SU-DHL-6 (cell line): ENCODE measurements around the gene CACNG1.

Source experiments
- H2AFZ ChIP-seq: fragments of 200-600 bp; sonication (generic); 2 replicates; pipeline ENCODE4 v1.6.1; 2014; ENCODE audit warnings: low read depth, mild to moderate bottlenecking, moderate library complexity, mixed read lengths, antibody characterized with exemption, low read length; ENCODE audit not compliant: severe bottlenecking
- H3F3A ChIP-seq: fragments of 200-600 bp; shearing (Covaris generic); 2 replicates; pipeline ENCODE4 v1.6.0; 2016; ENCODE audit warnings: antibody characterized with exemption, mild to moderate bottlenecking; ENCODE audit not compliant: insufficient read depth
- H3K27ac ChIP-seq: fragments of 200-600 bp; sonication (generic); 2 replicates; pipeline ENCODE4 v1.5.1; 2016; ENCODE audit warnings: low read depth, mild to moderate bottlenecking, low read length, moderate library complexity, mixed read lengths
- H3K27me3 ChIP-seq: fragments of 200-600 bp; sonication (generic), shearing (Covaris generic); 2 replicates; pipeline ENCODE4 v1.6.0; 2014; ENCODE audit warnings: mild to moderate bottlenecking, low read length
- H3K36me3 ChIP-seq: fragments of 200-600 bp; sonication (generic); 2 replicates; pipeline ENCODE4 v1.6.1; 2014; ENCODE audit warnings: mild to moderate bottlenecking, low read length, mixed read lengths
- H3K4me2 ChIP-seq: fragments of 300-600, 200-600 bp; shearing (Covaris generic), sonication (generic); 2 replicates; pipeline ENCODE4 v1.6.0; 2014; ENCODE audit warnings: low read length, low read depth, mild to moderate bottlenecking; ENCODE audit not compliant: poor library complexity, severe bottlenecking
- H3K4me3 ChIP-seq: fragments of 200-600 bp; sonication (generic); 2 replicates; pipeline ENCODE4 v1.5.1; 2014; ENCODE audit warnings: antibody characterized with exemption, low read length, mild to moderate bottlenecking, mixed read lengths; ENCODE audit not compliant: insufficient read depth, poor library complexity, severe bottlenecking
- H3K79me2 ChIP-seq: fragments of 200-600 bp; sonication (generic); 2 replicates; pipeline ENCODE4 v1.6.1; 2014; ENCODE audit warnings: mild to moderate bottlenecking, low read length, moderate library complexity; ENCODE audit not compliant: insufficient read depth
- H3K9ac ChIP-seq: fragments of 200-600 bp; sonication (generic); 2 replicates; pipeline ENCODE4 v1.7.0; 2014; ENCODE audit warnings: mild to moderate bottlenecking, low read length
- H3K9me2 ChIP-seq: fragments of 200-600 bp; sonication (generic); replicated peaks from 2 replicates; pipeline ENCODE4 v1.6.1; 2014; ENCODE audit warnings: low read length; ENCODE audit not compliant: insufficient read depth
- H3K9me3 ChIP-seq: fragments of 200-600 bp; sonication (generic); 2 replicates; pipeline ENCODE4 v1.6.1; 2014; ENCODE audit warnings: low read length, mixed read lengths; ENCODE audit not compliant: insufficient read depth
- H4K20me1 ChIP-seq: fragments of 200-600 bp; sonication (generic); 2 replicates; pipeline ENCODE4 v1.6.1; 2014; ENCODE audit warnings: low read depth, mild to moderate bottlenecking, antibody characterized with exemption, low read length, moderate library complexity, mixed read lengths
- EZH2phosphoT487 ChIP-seq: fragments of 200-600 bp; sonication (generic), shearing (Covaris generic); conservative IDR thresholded peaks from 2 replicates; pipeline ENCODE4 v1.6.1; 2018; ENCODE audit warnings: mild to moderate bottlenecking, antibody characterized with exemption, low read length, moderate library complexity, mixed read lengths
- TF ChIP-seq, protein P1 (sequence below): fragments of 200-600 bp; sonication (generic); IDR thresholded peaks from one replicate; pipeline ENCODE4 v1.5.1; 2017; ENCODE audit warnings: antibody characterized with exemption, mild to moderate bottlenecking, low read length, moderate library complexity; ENCODE audit not compliant: insufficient read depth, poor library complexity, severe bottlenecking

The CACNG1 gene

GRCh38 chr17:67072885-67073284 is 28.5 kb downstream of the CACNG1 start:
- H3K4me3 ChIP-seq: no peak overlapping the region
- no peaks in the 10 kb centered on the region for H3K9me3 ChIP-seq
- H3K4me2 ChIP-seq: no peak overlapping the region
- no peaks in the 10 kb centered on the region for H3K79me2 ChIP-seq
- H3K9me2 ChIP-seq: no peaks in the 10 kb centered on the region
- H3K27ac ChIP-seq: no peak overlapping the region
- no peaks in the 10 kb centered on the region for H3F3A ChIP-seq
- H4K20me1 ChIP-seq: no peaks in the 10 kb centered on the region
- no peak overlapping the region for H3K9ac ChIP-seq
- peaks cover 4% of the 10 kb centered on the region; the same call in 1 of the 2 replicates for H3K36me3 ChIP-seq
- no peak overlapping the region for H2AFZ ChIP-seq
- TF ChIP-seq EZH2phosphoT487: no peak
- TF ChIP-seq, protein P1, sequence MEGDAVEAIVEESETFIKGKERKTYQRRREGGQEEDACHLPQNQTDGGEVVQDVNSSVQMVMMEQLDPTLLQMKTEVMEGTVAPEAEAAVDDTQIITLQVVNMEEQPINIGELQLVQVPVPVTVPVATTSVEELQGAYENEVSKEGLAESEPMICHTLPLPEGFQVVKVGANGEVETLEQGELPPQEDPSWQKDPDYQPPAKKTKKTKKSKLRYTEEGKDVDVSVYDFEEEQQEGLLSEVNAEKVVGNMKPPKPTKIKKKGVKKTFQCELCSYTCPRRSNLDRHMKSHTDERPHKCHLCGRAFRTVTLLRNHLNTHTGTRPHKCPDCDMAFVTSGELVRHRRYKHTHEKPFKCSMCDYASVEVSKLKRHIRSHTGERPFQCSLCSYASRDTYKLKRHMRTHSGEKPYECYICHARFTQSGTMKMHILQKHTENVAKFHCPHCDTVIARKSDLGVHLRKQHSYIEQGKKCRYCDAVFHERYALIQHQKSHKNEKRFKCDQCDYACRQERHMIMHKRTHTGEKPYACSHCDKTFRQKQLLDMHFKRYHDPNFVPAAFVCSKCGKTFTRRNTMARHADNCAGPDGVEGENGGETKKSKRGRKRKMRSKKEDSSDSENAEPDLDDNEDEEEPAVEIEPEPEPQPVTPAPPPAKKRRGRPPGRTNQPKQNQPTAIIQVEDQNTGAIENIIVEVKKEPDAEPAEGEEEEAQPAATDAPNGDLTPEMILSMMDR: no peak
- H3K27me3 ChIP-seq: no peaks in the 10 kb centered on the region

DNA sequence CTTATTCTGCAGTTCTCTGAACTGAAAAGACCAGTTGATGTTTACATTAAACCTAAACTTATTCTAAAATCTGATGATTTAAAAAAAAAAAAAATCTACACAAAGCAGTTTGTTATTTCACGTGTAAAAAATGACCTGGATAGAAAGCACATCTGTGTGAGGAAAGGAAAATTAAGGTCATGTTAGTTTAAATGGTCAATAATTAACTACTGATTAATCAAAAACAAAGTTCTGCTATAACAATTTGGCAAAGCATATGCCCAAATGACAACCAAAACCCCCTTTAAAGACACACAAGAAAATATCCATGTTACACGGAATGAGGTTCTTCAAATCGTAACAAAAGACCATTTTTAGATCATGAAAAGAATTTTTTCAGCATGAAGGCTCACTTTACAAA is 30.4 kb downstream of the CACNG1 start:
- Histone ChIP-seq H3K9ac (no peak overlapping the region), H3K4me2 (no peak overlapping the region), H3K36me3 (peaks cover 4% of the 10 kb centered on the region; the same call in 1 of the 2 replicates), H3K9me2 (no peaks in the 10 kb centered on the region), H3K4me3 (no peak overlapping the region), H4K20me1 (no peaks in the 10 kb centered on the region), H3F3A (no peaks in the 10 kb centered on the region), H3K9me3 (no peaks in the 10 kb centered on the region), H3K79me2 (no peaks in the 10 kb centered on the region), H2AFZ (no peak overlapping the region), H3K27me3 (no peaks in the 10 kb centered on the region), H3K27ac (no peak overlapping the region)
- TF ChIP-seq, protein P1: no peak
- TF ChIP-seq EZH2phosphoT487: no peak

DNA sequence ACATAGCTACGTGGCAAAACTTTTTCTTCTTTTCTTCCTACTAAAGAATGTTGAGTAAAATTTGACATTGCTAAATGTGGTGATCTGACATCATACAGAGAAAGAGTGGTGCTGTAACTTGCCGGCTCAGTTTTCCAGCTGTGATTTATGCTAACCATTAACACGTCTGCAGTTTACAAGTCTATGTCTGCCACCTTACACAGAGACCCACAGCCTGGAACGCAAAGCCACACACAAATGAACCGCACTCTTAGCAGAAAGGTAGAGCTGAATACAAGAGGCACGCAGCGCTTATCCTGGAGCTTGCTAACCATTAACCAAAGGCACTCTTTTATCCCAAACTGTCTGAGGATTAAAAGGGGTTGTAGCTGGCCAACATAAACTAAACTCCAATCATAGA is 31.9 kb downstream of the CACNG1 start:
- Histone ChIP-seq H2AFZ (no peak overlapping the region), H3K9me2 (no peaks in the 10 kb centered on the region), H3K27me3 (no peaks in the 10 kb centered on the region), H3K4me3 (no peak overlapping the region), H3K4me2 (no peak overlapping the region), H3F3A (no peaks in the 10 kb centered on the region), H3K36me3 (peaks cover 4% of the 10 kb centered on the region; the same call in 1 of the 2 replicates), H3K27ac (no peak overlapping the region), H3K9ac (no peak overlapping the region), H3K79me2 (no peaks in the 10 kb centered on the region), H4K20me1 (no peaks in the 10 kb centered on the region), H3K9me3 (no peaks in the 10 kb centered on the region)
- no peak for TF ChIP-seq EZH2phosphoT487
- TF ChIP-seq, protein P1: no peak
